Mesendoderm (in vitro differentiated cells): ENCODE results near the gene CCDC71L.

Experiments used
- DNase-seq: peaks from one replicate; pipeline ENCODE4 v3.0.0; 2013
- H2AK5ac ChIP-seq: 2 replicates; pipeline ENCODE4 v1.6.1; 2013; ENCODE audit warnings: low read length, inconsistent platforms
- H2BK120ac ChIP-seq: 2 replicates; pipeline ENCODE4 v1.6.1; 2013; ENCODE audit warnings: low read depth, mild to moderate bottlenecking, low read length, moderate library complexity, mixed read lengths
- H2BK15ac ChIP-seq: replicated peaks from 2 replicates; pipeline ENCODE4 v1.6.1; 2013; ENCODE audit warnings: low read depth, mild to moderate bottlenecking, moderate library complexity
- H2BK5ac ChIP-seq: 2 replicates; pipeline ENCODE4 v1.6.1; 2013; ENCODE audit warnings: low read length, inconsistent platforms
- H3K18ac ChIP-seq: 2 replicates; pipeline ENCODE4 v1.6.1; 2013; ENCODE audit warnings: mild to moderate bottlenecking, low read length, mixed read lengths
- H3K23ac ChIP-seq: one replicate; pipeline ENCODE4 v1.6.1; 2013; ENCODE audit warnings: low read length
- H3K27ac ChIP-seq: 2 replicates; pipeline ENCODE4 v1.5.1; 2013; ENCODE audit warnings: low read depth, mild to moderate bottlenecking, inconsistent platforms, low read length, moderate library complexity
- H3K27me3 ChIP-seq: 2 replicates; pipeline ENCODE4 v1.6.1; 2013; ENCODE audit warnings: low read length, control low read depth, mild to moderate bottlenecking, inconsistent platforms; ENCODE audit not compliant: insufficient read depth, poor library complexity
- H3K36me3 ChIP-seq: 2 replicates; pipeline ENCODE4 v1.6.1; 2013; ENCODE audit warnings: low read length, inconsistent platforms; ENCODE audit not compliant: control insufficient read depth, insufficient read depth
- H3K4ac ChIP-seq: one replicate; pipeline ENCODE4 v1.6.1; 2013; ENCODE audit warnings: low read depth, mild to moderate bottlenecking, low read length, moderate library complexity
- H3K4me1 ChIP-seq: 2 replicates; pipeline ENCODE4 v1.6.1; 2013; ENCODE audit warnings: low read depth, low read length, inconsistent platforms; ENCODE audit not compliant: control insufficient read depth
- H3K4me2 ChIP-seq: 2 replicates; pipeline ENCODE4 v1.6.1; 2013; ENCODE audit warnings: low read length
- H3K4me3 ChIP-seq: 2 replicates; pipeline ENCODE4 v1.5.1; 2013; ENCODE audit warnings: mild to moderate bottlenecking, low read length
- H3K56ac ChIP-seq: one replicate; pipeline ENCODE4 v1.6.1; 2013; ENCODE audit warnings: low read length
- H3K79me1 ChIP-seq: 2 replicates; pipeline ENCODE4 v1.6.1; 2013; ENCODE audit warnings: low read length, inconsistent platforms
- H3K79me2 ChIP-seq: 2 replicates; pipeline ENCODE4 v1.6.1; 2013; ENCODE audit warnings: mild to moderate bottlenecking, low read length; ENCODE audit not compliant: control insufficient read depth, insufficient read depth
- H3K9ac ChIP-seq: 2 replicates; pipeline ENCODE4 v1.6.1; 2013; ENCODE audit warnings: low read length, inconsistent platforms
- H4K5ac ChIP-seq: one replicate; pipeline ENCODE4 v1.6.1; 2013; ENCODE audit warnings: low read length
- H4K8ac ChIP-seq: one replicate; pipeline ENCODE4 v1.6.1; 2013; ENCODE audit warnings: low read depth, mild to moderate bottlenecking, control low read depth, low read length, moderate library complexity
- WGBS: extraction: QIAGEN DNeasy Blood & Tissue Kit; methylation state at CpG from one replicate; pipeline ENCODE4 v1.1.7; 2013; ENCODE audit warnings: low lambda C conversion rate, missing lambda C conversion rate; ENCODE audit not compliant: insufficient coverage; ENCODE audit errors: extremely low coverage; 5-methylcytosine and 5-hydroxymethylcytosine counted together

CCDC71L gene

GRCh38 chr7:106643216-106644000 lies 17.6 kb downstream of the CCDC71L start:
- Histone ChIP-seq H3K79me2 (no peaks in the 10 kb centered on the region), H3K4me1 (no peaks in the 10 kb centered on the region), H3K27ac (no peak overlapping the region), H3K36me3 (no peaks in the 10 kb centered on the region), H2BK15ac (no peak overlapping the region), H3K79me1 (no peaks in the 10 kb centered on the region), H3K23ac (no peak overlapping the region), H3K9ac (no peak overlapping the region), H3K4me2 (no peak overlapping the region), H2BK120ac (no peak overlapping the region), H2AK5ac (no peak overlapping the region), H3K56ac (no peak overlapping the region), H4K8ac (no peak overlapping the region), H2BK5ac (no peak overlapping the region), H3K27me3 (no peaks in the 10 kb centered on the region), H4K5ac (no peak overlapping the region), H3K4ac (no peak overlapping the region), H3K18ac (no peak overlapping the region), H3K4me3 (no peak overlapping the region)
- DNase-seq = no peak
- no CpG with 5 or more reads among the region's 2 CpGs for WGBS

- Histone ChIP-seq H3K23ac (no peak overlapping the region), H2BK15ac (no peak overlapping the region), H3K27ac (no peak overlapping the region), H2BK120ac (no peak overlapping the region), H3K18ac (no peak overlapping the region), H3K4me2 (no peak overlapping the region), H3K56ac (no peak overlapping the region), H3K36me3 (no peaks in the 10 kb centered on the region), H4K8ac (no peak overlapping the region), H2BK5ac (no peak overlapping the region), H2AK5ac (no peak overlapping the region), H3K79me1 (no peaks in the 10 kb centered on the region), H3K4me1 (no peaks in the 10 kb centered on the region), H3K4ac (no peak overlapping the region), H4K5ac (no peak overlapping the region), H3K9ac (no peak overlapping the region), H3K27me3 (no peaks in the 10 kb centered on the region), H3K4me3 (no peak overlapping the region), H3K79me2 (no peaks in the 10 kb centered on the region)
- WGBS = no CpG with 5 or more reads among the region's 3 CpGs
- DNase-seq = no peak
Observed at GRCh38 chr7:106641416-106641815, 19.5 kb downstream of the CCDC71L start.

GRCh38 chr7:106640368-106641141 lies 20.4 kb downstream of the CCDC71L start:
- no peak overlapping the region for H2AK5ac ChIP-seq
- H4K5ac ChIP-seq = no peak overlapping the region
- no peak for DNase-seq
- H2BK15ac ChIP-seq = no peak overlapping the region
- H3K23ac ChIP-seq = no peak overlapping the region
- H3K36me3 ChIP-seq = no peaks in the 10 kb centered on the region
- no peak overlapping the region for H2BK120ac ChIP-seq
- WGBS = no CpG with 5 or more reads among the region's 3 CpGs
- H3K27ac ChIP-seq = no peak overlapping the region
- no peaks in the 10 kb centered on the region for H3K4me1 ChIP-seq
- H3K9ac ChIP-seq = no peak overlapping the region
- no peak overlapping the region for H4K8ac ChIP-seq
- no peak overlapping the region for H3K4me2 ChIP-seq
- H3K56ac ChIP-seq = no peak overlapping the region
- no peak overlapping the region for H3K18ac ChIP-seq
- no peak overlapping the region for H3K4ac ChIP-seq
- H3K79me2 ChIP-seq = no peaks in the 10 kb centered on the region
- H3K4me3 ChIP-seq = no peak overlapping the region
- no peaks in the 10 kb centered on the region for H3K79me1 ChIP-seq
- no peak overlapping the region for H2BK5ac ChIP-seq
- no peaks in the 10 kb centered on the region for H3K27me3 ChIP-seq

- DNase-seq = no peak
- Histone ChIP-seq H3K4me3 (no peak overlapping the region), H2BK5ac (no peak overlapping the region), H4K8ac (no peak overlapping the region), H2BK15ac (no peak overlapping the region), H2AK5ac (no peak overlapping the region), H3K23ac (no peak overlapping the region), H2BK120ac (no peak overlapping the region), H3K18ac (no peak overlapping the region), H4K5ac (no peak overlapping the region), H3K27ac (no peak overlapping the region), H3K56ac (no peak overlapping the region), H3K27me3 (no peaks in the 10 kb centered on the region), H3K9ac (no peak overlapping the region), H3K79me2 (no peaks in the 10 kb centered on the region), H3K4me2 (no peak overlapping the region), H3K79me1 (no peaks in the 10 kb centered on the region), H3K36me3 (no peaks in the 10 kb centered on the region), H3K4me1 (no peaks in the 10 kb centered on the region), H3K4ac (no peak overlapping the region)
- no CpG with 5 or more reads among the region's 7 CpGs for WGBS
Observed at GRCh38 chr7:106639476-106640334, 21.3 kb downstream of the CCDC71L start.

- H2BK120ac ChIP-seq = no peak overlapping the region
- H3K9ac ChIP-seq = no peak overlapping the region
- H3K18ac ChIP-seq = no peak overlapping the region
- H3K27ac ChIP-seq = no peak overlapping the region
- no peak overlapping the region for H3K4me2 ChIP-seq
- whole genome bisulfite sequencing = no CpG with 5 or more reads among the region's 2 CpGs
- H3K23ac ChIP-seq = no peak overlapping the region
- H3K36me3 ChIP-seq = no peaks in the 10 kb centered on the region
- H3K56ac ChIP-seq = no peak overlapping the region
- no peak overlapping the region for H4K5ac ChIP-seq
- H3K79me1 ChIP-seq = no peaks in the 10 kb centered on the region
- H3K4me1 ChIP-seq = no peaks in the 10 kb centered on the region
- no peak overlapping the region for H3K4me3 ChIP-seq
- H4K8ac ChIP-seq = no peak overlapping the region
- no peaks in the 10 kb centered on the region for H3K27me3 ChIP-seq
- H3K4ac ChIP-seq = no peak overlapping the region
- H2BK5ac ChIP-seq = no peak overlapping the region
- no peak for DNase-seq
- H3K79me2 ChIP-seq = no peaks in the 10 kb centered on the region
- no peak overlapping the region for H2AK5ac ChIP-seq
- H2BK15ac ChIP-seq = no peak overlapping the region
Observed at GRCh38 chr7:106635411-106635810, 25.5 kb downstream of the CCDC71L start.
